Measurements from ENCODE around the gene ZNF367. TPM values are rescaled to one million over a fixed set of nuclear protein-coding genes. Genes with fewer than 3 reads are reported as not detected.
A peak's percentile ranks its signal among the peaks of the same experiment; 100 is the strongest.

The ZNF367 gene
- total and polyA plus RNA-seq, 8 donors, result 6.1 to 13.7 (median 10.9) TPM

- TF ChIP-seq CTCF (IDR thresholded peaks at IDR 0.05), result no peak
- Histone ChIP-seq H3K4me3 (peak overlapping the region; percentile 90 to 92), H3K4me1 (peaks cover 22 to 34% of the 10 kb centered on the region in 2 donors), H3K27me3 (no peaks in the 10 kb centered on the region), H3K36me3 (no peaks in the 10 kb centered on the region), H3K9me3 (no peaks in the 10 kb centered on the region), H3K27ac (peak overlapping the region; percentile 99 to 100)
- intact Hi-C loops (cut with DNase I), result no loop called here
- DNase-seq (no peak), ATAC-seq (no peak)
Measured at GRCh38 chr9:96419691-96419969, 1.5 kb upstream of the ZNF367 start.

- ATAC-seq (peak; percentile 70), DNase-seq (peak in 3 of 4 donors; percentile 58 to 94 (median 74))
- intact Hi-C loops (cut with DNase I), result no loop called here
- no peaks in the 10 kb centered on the region for H3K36me3 ChIP-seq
- H3K27ac ChIP-seq, result peak overlapping the region; percentile 99 to 100
- H3K9me3 ChIP-seq, result no peaks in the 10 kb centered on the region
- no peaks in the 10 kb centered on the region for H3K27me3 ChIP-seq
- TF ChIP-seq CTCF (IDR thresholded peaks at IDR 0.05), result no peak
- peaks cover 22 to 40% of the 10 kb centered on the region in 2 donors for H3K4me1 ChIP-seq
- H3K4me3 ChIP-seq, result peak overlapping the region; percentile 90 to 92
Measured at GRCh38 chr9:96418920-96419690, 935 bp upstream of the ZNF367 start.

GRCh38 chr9:96417661-96418082 lies 498 bp downstream of the ZNF367 start:
- ATAC-seq (no peak), DNase-seq (peak in 1 of 4 donors; percentile 87)
- H3K27ac ChIP-seq, result peak overlapping the region; percentile 78 to 99
- H3K4me1 ChIP-seq, result peaks cover 22 to 49% of the 10 kb centered on the region in 2 donors
- TF ChIP-seq CTCF (IDR thresholded peaks at IDR 0.05), result no peak
- H3K4me3 ChIP-seq, result peak overlapping the region; percentile 90 to 92
- no peaks in the 10 kb centered on the region for H3K36me3 ChIP-seq
- intact Hi-C loops (cut with DNase I), result no loop called here
- no peaks in the 10 kb centered on the region for H3K27me3 ChIP-seq
- no peaks in the 10 kb centered on the region for H3K9me3 ChIP-seq

- H3K4me3 ChIP-seq, result peak overlapping the region; percentile 90 to 92
- H3K9me3 ChIP-seq, result no peaks in the 10 kb centered on the region
- no peaks in the 10 kb centered on the region for H3K27me3 ChIP-seq
- peaks cover 22 to 54% of the 10 kb centered on the region in 2 donors for H3K4me1 ChIP-seq
- ATAC-seq (peak; percentile 16), DNase-seq (peak; percentile 74 to 94 (median 90))
- H3K27ac ChIP-seq, result peak overlapping the region; percentile 78 to 99
- no peaks in the 10 kb centered on the region for H3K36me3 ChIP-seq
- intact Hi-C loops (cut with DNase I), result no loop called here
- TF ChIP-seq CTCF (IDR thresholded peaks at IDR 0.05), result no peak
Measured at GRCh38 chr9:96417051-96417586, 1.1 kb downstream of the ZNF367 start.

- peak overlapping the region; percentile 7 to 43 for H3K27ac ChIP-seq
Measured at GRCh38 chr9:96413302-96414221, 4.6 kb downstream of the ZNF367 start.

More at GRCh38 chr9:96413302-96414221, 4.6 kb downstream of the ZNF367 start:
- no peaks in the 10 kb centered on the region for H3K27me3 ChIP-seq
- H3K9me3 ChIP-seq, result no peaks in the 10 kb centered on the region
- DNase-seq (no peak), ATAC-seq (no peak)
- H3K4me1 ChIP-seq, result peaks cover 8 to 32% of the 10 kb centered on the region in 2 donors
- intact Hi-C loops (cut with DNase I), result no loop called here
- TF ChIP-seq CTCF (IDR thresholded peaks at IDR 0.05), result no peak
- H3K4me3 ChIP-seq, result no peak overlapping the region
- no peaks in the 10 kb centered on the region for H3K36me3 ChIP-seq
